ENCODE results near the gene ZNF792.
"Not testable (repeated sequence)": the region's sequence is repeated elsewhere in the genome, so short reads cannot be mapped to it uniquely, and the experiment has no call there.

The ZNF792 gene

DNA sequence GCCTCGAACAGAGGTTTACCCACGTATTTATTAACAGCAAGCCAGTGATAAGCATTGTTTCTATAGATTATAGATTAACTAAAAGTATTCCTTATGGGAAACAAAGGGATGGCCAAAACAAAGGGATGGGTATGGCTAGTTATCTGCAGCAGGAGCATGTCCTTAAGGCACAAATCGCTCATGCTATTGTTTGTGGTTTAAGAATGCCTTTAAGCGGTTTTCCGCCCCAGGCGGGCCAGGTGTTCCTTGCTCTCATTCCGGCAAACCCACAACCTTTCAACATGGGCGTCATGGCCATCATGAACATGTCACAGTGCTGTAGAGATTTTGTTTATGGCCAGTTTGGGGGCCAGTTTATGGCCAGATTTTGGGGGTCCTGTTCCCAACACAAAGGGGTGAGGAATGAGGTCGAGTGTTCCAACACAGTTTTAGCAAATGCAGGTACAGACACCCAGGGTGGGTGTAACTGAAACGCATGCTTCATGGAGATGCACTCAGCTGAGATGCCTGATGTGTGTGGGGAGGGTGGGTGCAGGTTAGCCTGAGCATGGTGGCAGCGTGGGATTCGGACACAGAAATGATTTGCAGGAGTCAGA is 6.3 kb upstream of the ZNF792 start:
- not testable (repeated sequence) for DNase-seq (ENCODE audit: low read depth)

- no peak for DNase-seq (ENCODE audit: low read depth)
Measured at GRCh38 chr19:34969721-34970120, 5.7 kb upstream of the ZNF792 start.

GRCh38 chr19:34967551-34967950 is 3.5 kb upstream of the ZNF792 start:
- DNase-seq (ENCODE audit: low read depth), result no peak

DNA sequence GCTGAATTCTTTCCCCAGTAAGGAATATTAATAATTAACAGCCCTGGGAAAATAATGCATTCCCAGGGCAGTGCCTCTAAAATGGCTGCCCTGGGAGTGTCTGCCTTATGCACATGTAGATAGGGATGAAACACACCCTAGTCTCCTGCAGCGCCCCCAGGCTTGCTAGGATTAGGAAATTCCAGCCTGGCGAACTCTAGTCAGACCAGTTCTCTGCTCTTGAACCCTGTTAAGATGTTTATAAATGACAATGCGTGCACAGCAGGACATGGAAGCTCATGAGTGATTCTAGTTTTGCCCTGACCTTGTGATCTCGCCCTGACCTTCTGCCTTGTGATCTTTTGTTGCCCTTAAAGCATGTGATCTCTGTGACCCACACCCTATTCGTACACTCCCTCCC is 1.5 kb upstream of the ZNF792 start:
- DNase-seq (ENCODE audit: low read depth), result not testable (repeated sequence)

DNA sequence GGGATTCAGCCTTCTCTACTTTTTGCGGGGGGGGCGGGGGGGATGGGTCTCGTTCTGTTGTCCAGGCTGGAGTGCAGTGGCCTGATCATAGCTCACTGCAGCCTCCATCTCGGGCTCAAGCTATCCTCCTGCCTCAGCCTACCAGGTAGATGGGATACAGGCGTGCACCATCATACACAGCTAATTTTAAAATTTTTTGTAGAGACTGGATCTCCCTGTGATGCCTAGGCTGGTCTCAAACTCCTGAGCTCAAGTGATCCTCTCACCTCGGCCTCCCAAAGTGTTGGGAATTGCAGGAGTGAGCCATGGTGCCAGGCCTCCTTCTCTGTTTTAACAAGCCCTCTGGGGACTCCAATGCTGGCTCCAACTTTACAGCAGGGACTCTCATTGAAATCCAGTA is 569 bp upstream of the ZNF792 start:
- DNase-seq (ENCODE audit: low read depth), result no peak

- peak; percentile 15 for DNase-seq (ENCODE audit: low read depth)
Measured at GRCh38 chr19:34962687-34963572, 1.1 kb downstream of the ZNF792 start.

DNA sequence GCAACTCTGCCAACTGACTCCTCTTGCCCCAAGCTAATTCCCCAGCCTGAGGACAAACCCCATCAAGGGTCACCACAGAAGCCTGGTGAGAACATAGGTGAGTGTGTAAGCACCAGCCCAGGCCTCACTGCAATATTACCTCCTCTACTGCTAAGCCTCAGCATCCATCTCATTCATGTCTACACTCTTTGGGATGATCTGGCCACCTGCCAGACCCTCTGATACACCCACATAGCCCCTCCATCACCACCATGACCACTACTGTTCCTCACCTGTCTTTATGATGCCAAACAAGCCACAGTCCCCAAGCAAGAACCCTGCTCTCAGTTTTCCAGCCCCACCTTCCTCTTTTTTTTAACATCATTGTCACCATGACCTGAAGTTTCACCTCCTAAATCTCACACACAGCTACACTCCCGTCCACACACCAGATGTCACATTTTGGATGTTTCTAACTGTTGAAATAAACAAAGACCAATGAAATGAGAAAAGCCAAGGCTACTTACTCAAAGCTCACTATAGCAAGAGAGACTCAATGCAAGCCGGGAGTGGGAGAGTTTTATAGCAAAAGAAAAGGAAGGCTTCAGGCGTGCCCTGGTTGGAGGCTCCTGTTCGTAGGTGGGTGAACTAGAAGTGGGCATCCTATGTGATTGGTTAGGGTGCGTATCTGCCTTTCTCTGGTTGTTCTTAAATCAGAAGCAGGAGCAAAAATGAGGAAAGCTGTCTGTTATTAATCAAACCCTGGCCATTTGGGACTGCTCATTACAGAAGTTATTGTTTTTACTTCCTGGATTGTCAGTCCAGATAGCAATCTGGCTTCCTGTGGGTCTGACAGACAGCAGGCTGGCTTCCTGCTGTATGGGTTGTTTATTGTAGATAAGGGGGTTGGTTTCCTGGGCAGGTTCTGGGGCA is 2.0 kb downstream of the ZNF792 start:
- DNase-seq (ENCODE audit: low read depth), result peak; percentile 39

DNA sequence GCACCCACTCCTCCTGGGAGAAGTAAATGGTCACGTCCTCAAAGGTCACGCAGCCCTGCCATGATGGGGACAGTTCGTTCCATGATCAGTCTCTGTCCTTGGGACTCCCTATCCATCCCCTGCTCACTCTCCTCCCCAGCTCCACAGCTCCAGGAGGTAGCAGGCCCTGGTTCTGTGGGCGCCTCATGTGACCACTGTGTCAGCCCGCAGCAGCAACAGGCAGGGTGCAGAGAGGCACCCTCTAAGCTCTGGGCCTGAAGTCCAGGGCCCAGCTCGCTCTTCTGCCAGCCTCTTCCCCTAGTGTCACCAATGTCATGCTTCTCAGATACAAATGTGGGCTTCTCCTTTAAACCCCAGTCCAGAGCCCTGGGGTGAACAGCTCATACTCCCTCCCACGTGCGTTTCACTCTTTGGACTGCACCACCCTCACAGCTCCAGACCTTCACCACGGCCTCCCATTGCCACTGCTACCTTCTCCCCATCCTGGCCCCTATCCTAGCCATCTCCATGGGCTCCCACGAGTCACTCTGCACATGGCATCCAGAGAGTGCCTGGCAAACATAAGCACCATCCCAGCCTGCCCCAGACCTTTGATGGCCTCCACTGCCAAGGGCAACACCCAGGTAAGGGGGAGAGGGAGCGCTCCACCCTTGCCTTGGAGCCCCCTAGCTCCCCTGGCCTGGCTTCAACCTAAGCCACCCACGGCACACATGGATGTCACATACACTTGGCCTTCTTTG is 2.9 kb downstream of the ZNF792 start:
- DNase-seq (ENCODE audit: low read depth), result no peak

DNA sequence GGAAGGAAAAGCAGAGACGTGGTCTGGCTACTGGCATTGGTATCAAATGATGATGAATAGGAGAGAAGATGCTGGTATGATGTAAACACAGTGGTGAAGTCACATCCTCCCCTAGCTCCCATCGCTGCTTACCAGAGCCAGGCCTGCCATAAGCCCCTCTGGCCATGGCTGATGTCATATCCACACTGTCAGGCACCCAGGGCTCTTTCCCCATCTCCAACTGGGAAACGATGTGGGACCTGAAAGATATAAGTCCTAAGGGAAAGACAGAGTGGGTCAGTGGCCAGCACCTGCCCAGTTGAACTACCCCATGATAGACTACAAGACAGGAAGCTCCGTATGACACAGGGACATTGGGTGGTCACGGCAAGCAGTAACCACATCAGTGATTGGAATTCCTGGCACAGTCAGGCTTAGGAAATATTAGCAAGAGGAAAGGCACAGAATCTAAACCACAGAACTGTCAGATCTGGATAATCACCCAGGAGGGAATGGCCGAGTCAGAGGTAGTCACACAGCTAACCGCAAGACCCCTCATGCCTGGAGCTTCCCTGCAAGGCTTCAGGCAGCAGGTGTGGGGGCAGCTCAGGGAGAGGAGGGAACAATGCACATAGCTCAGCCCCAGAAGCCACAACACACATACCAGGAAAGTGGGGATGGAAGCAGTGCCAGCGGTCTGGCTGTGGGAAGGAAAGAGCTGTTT is 3.8 kb downstream of the ZNF792 start:
- peak; percentile 49 for DNase-seq (ENCODE audit: low read depth)

GRCh38 chr19:34959021-34959420 is 5.0 kb downstream of the ZNF792 start:
- DNase-seq (ENCODE audit: low read depth), result no peak

DNA sequence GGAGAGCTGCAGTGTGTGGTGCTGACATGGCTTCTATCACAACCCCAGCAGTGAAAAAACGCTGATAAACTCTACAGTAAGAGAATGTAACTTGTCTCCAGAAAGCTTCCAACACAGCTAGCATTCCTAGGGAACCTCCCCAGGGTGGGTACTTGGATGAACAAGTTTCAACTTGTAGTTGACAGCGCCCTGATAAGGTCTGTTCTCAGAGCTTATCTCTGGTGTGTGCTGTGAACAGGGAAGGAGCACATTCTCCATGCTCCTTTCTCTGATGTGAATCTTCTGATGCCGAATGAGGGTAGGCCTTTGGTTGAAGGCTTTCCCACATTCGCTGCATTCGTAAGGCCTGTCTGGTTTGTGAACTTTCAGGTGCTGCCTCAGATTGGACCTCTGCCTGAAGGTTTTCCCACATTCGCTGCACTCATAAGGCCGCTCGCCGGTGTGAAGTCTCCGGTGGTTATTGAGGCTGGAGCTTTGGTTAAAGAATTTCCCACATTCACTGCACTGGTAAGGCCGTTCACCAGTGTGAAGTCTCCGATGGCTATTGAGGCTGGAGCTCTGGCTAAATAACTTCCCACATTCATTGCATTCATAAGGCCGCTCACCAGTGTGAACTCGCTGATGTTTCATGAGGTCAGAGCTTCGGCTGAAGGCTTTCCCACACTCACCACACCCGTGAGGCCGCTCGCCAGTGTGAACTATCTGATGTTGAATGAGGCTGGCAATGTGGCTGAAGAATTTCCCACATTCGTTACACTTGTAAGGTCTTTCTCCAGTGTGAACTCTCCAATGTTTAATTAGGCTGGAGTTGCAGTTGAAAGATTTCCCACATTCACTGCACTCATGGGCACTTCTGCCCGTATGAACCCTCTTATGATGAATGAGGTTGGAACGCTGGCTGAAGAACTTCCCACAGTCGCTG is 5.9 kb downstream of the ZNF792 start:
- no peak for DNase-seq (ENCODE audit: low read depth)

- DNase-seq (ENCODE audit: low read depth), result no peak
Measured at GRCh38 chr19:34953092-34953491, 10.9 kb downstream of the ZNF792 start.

- no peak for DNase-seq (ENCODE audit: low read depth)
Measured at GRCh38 chr19:34943861-34944573, 20.0 kb downstream of the ZNF792 start.

- no peak for DNase-seq (ENCODE audit: low read depth)
Measured at GRCh38 chr19:34938886-34939285, 25.1 kb downstream of the ZNF792 start.

DNA sequence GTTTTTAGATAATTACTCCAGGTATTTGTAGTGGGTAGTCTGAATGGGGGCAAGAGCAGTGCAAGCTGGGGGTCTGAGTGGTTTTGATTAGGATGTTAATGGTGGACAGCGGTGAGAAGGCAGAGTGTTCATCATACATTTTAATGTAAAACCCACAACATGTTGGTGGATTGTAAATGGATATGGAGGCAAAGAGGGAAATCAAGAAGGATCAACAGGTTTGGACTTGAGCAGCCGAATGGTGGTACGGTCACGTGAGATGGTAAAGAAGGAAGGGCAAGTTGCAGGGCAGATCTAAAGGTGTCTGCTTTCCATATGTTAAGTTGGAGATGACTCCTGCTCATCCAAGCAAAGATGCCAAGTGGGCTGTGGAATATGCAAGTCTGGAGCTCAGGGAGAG is 27.8 kb downstream of the ZNF792 start:
- DNase-seq (ENCODE audit: low read depth), result no peak

GRCh38 chr19:34932494-34932893 is 31.5 kb downstream of the ZNF792 start:
- no peak for DNase-seq (ENCODE audit: low read depth)

DNA sequence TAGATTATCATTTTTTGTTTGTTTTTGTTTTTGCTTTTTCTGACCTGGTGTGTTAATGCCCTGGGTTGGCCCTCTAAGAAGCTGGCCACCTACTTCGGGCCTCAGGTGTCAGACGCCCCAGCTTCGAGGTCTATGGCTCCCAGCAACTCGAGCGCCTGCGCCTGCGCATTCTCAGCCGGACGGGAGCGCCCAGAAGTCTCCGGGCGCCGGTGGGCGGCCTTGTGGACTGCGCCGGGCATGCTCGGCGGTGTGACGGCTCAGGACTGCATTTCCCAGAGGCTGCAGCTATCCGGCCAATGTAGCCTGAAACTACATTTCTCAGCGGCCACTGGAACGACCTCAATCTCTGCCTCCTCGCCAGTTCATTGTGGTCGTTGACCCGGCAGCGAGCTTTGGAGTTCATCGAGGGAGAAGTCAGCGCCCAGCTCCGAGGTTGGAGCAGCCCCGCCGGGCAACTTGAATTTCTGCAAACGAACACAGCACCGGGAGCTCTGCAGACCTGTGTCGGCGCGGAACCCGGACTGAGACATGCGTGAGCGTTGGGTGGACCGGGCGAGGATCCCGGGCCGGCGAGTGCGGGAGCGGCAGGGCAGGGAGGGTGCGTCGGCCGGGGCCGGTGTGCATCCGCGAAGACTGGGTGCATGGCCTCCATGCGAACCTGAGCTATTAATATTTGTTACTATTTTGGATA is 37.2 kb downstream of the ZNF792 start, which contains the start of gene ZNF30:
TSS of gene ZNF30 (plus strand) at position 219 of the 691 bp plus-strand sequence. CDS start 3,045 bp downstream, outside the sequence.
- DNase-seq (ENCODE audit: low read depth), result peak; percentile 94

GRCh38 chr19:34926361-34926684 is 37.7 kb downstream of the ZNF792 start:
- DNase-seq (ENCODE audit: low read depth), result no peak
